H9 (cell line): ENCODE measurements around the gene PLN. TPM values are rescaled to one million over a fixed set of nuclear protein-coding genes. Genes with fewer than 3 reads are reported as not detected.

Source experiments
- DNase-seq: peaks from one replicate; pipeline ENCODE4 v3.0.0-alpha.2; 2017
- H2AFZ ChIP-seq: one replicate; pipeline ENCODE4 v1.6.1; 2013; ENCODE audit warnings: mild to moderate bottlenecking, low read length, control low read depth, moderate library complexity
- H2AK5ac ChIP-seq: 2 replicates; pipeline ENCODE4 v1.6.1; 2013; ENCODE audit warnings: low read length, control low read depth, mixed read lengths; ENCODE audit not compliant: insufficient read length
- H2BK120ac ChIP-seq: one replicate; pipeline ENCODE4 v1.6.1; 2013; ENCODE audit warnings: low read depth, mild to moderate bottlenecking, low read length, control low read depth, inconsistent platforms; ENCODE audit not compliant: poor library complexity, severe bottlenecking
- H2BK12ac ChIP-seq: 2 replicates; pipeline ENCODE4 v1.6.1; 2013; ENCODE audit warnings: low read length, control low read depth, mixed read lengths, low read depth; ENCODE audit not compliant: insufficient read length
- H2BK15ac ChIP-seq: 2 replicates; pipeline ENCODE4 v1.6.1; 2013; ENCODE audit warnings: low read depth, low read length, control low read depth
- H2BK20ac ChIP-seq: one replicate; pipeline ENCODE4 v1.6.1; 2013; ENCODE audit warnings: low read depth, mild to moderate bottlenecking, low read length, control low read depth, inconsistent platforms; ENCODE audit not compliant: poor library complexity, severe bottlenecking
- H2BK5ac ChIP-seq: 2 replicates; pipeline ENCODE4 v1.6.1; 2013; ENCODE audit warnings: low read length, control low read depth, mixed read lengths; ENCODE audit not compliant: insufficient read length
- H3K14ac ChIP-seq: 2 replicates; pipeline ENCODE4 v1.6.1; 2013; ENCODE audit warnings: low read length, control low read depth; ENCODE audit not compliant: insufficient read depth
- H3K18ac ChIP-seq: 2 replicates; pipeline ENCODE4 v1.6.1; 2013; ENCODE audit warnings: low read depth, mild to moderate bottlenecking, mixed read lengths, low read length, control low read depth; ENCODE audit not compliant: insufficient read length
- H3K23ac ChIP-seq: 2 replicates; pipeline ENCODE4 v1.6.1; 2013; ENCODE audit warnings: low read length, control low read depth, mixed read lengths, low read depth; ENCODE audit not compliant: insufficient read length
- H3K23me2 ChIP-seq: 2 replicates; pipeline ENCODE4 v1.6.1; 2013; ENCODE audit warnings: low read depth, mild to moderate bottlenecking, mixed read lengths, low read length, control low read depth; ENCODE audit not compliant: insufficient read length, poor library complexity, severe bottlenecking
- H3K27ac ChIP-seq: 2 replicates; pipeline ENCODE4 v1.5.1; 2013; ENCODE audit warnings: low read length, control low read depth, mixed read lengths, low read depth; ENCODE audit not compliant: insufficient read length
- H3K27me3 ChIP-seq: 2 replicates; pipeline ENCODE4 v1.6.1; 2013; ENCODE audit warnings: low read length, control low read depth, inconsistent platforms; ENCODE audit not compliant: insufficient read depth
- H3K4ac ChIP-seq: 2 replicates; pipeline ENCODE4 v1.6.1; 2013; ENCODE audit warnings: low read depth, mild to moderate bottlenecking, control low read depth, inconsistent platforms, low read length, moderate library complexity
- H3K4me1 ChIP-seq: 2 replicates; pipeline ENCODE4 v1.6.1; 2013; ENCODE audit warnings: low read length, control low read depth, inconsistent platforms; ENCODE audit not compliant: insufficient read depth
- H3K4me2 ChIP-seq: 2 replicates; pipeline ENCODE4 v1.6.1; 2013; ENCODE audit warnings: low read length, control low read depth, mixed read lengths; ENCODE audit not compliant: insufficient read length, insufficient read depth
- H3K56ac ChIP-seq: 2 replicates; pipeline ENCODE4 v1.6.1; 2013; ENCODE audit warnings: low read depth, mild to moderate bottlenecking, mixed read lengths, low read length, control low read depth; ENCODE audit not compliant: insufficient read length
- H3K79me1 ChIP-seq: 2 replicates; pipeline ENCODE4 v1.6.1; 2013; ENCODE audit warnings: low read depth, mild to moderate bottlenecking, moderate library complexity, low read length, control low read depth, inconsistent platforms; ENCODE audit not compliant: insufficient read depth, poor library complexity, severe bottlenecking
- H3K79me2 ChIP-seq: 2 replicates; pipeline ENCODE4 v1.6.1; 2013; ENCODE audit warnings: low read length, control low read depth, inconsistent platforms; ENCODE audit not compliant: insufficient read depth
- H3K9ac ChIP-seq: 2 replicates; pipeline ENCODE4 v1.6.1; 2013; ENCODE audit warnings: low read length, control low read depth, mixed read lengths; ENCODE audit not compliant: insufficient read length; ENCODE audit errors: extremely low read depth
- H3K9me3 ChIP-seq: one replicate; pipeline ENCODE4 v1.6.1; 2013; ENCODE audit warnings: low read depth, low read length, inconsistent platforms; ENCODE audit not compliant: control insufficient read depth
- H3T11ph ChIP-seq: one replicate; pipeline ENCODE4 v1.6.1; 2013; ENCODE audit warnings: mild to moderate bottlenecking, low read length, control low read depth, inconsistent platforms
- H4K20me1 ChIP-seq: one replicate; pipeline ENCODE4 v1.6.1; 2013; ENCODE audit not compliant: control insufficient read depth, insufficient read length, insufficient read depth
- H4K5ac ChIP-seq: 2 replicates; pipeline ENCODE4 v1.6.1; 2013; ENCODE audit warnings: low read depth, mild to moderate bottlenecking, mixed read lengths, low read length, control low read depth; ENCODE audit not compliant: insufficient read length
- H4K8ac ChIP-seq: replicated peaks from 2 replicates; pipeline ENCODE4 v1.6.1; 2013; ENCODE audit warnings: low read length, control low read depth, mixed read lengths, low read depth; ENCODE audit not compliant: insufficient read length
- H4K91ac ChIP-seq: 2 replicates; pipeline ENCODE4 v1.6.1; 2013; ENCODE audit warnings: low read depth, mild to moderate bottlenecking, moderate library complexity, mixed read lengths, low read length, control low read depth; ENCODE audit not compliant: insufficient read length
- H3K27ac Mint-ChIP-seq, 3 experiments: 2 replicates in 2 of 3; 3 replicates in 1 of 3; pipeline ENCODE4 v1.8.0; 2020 to 2021; ENCODE audit warnings: mixed read lengths in 3 of 3, mild to moderate bottlenecking in 1 of 3, moderate library complexity in 1 of 3
- H3K27me3 Mint-ChIP-seq: 2 replicates; pipeline ENCODE4 v1.8.0; 2021; ENCODE audit warnings: low read depth, mild to moderate bottlenecking, moderate library complexity, mixed read lengths
- H3K36me3 Mint-ChIP-seq, 3 experiments: 2 replicates in 2 of 3; 3 replicates in 1 of 3; pipeline ENCODE4 v1.8.0; 2020 to 2021; ENCODE audit warnings: low read depth in 3 of 3, mixed read lengths in 3 of 3; ENCODE audit not compliant: insufficient read depth in 1 of 3
- H3K4me1 Mint-ChIP-seq, 2 experiments: 2 replicates each; pipeline ENCODE4 v1.8.0; 2020; ENCODE audit warnings: mixed read lengths in 2 of 2
- H3K4me3 Mint-ChIP-seq, 2 experiments: 2 replicates in 1 of 2; 3 replicates in 1 of 2; pipeline ENCODE4 v1.8.0; 2020 to 2021; ENCODE audit warnings: mild to moderate bottlenecking in 2 of 2, mixed read lengths in 2 of 2, moderate library complexity in 1 of 2
- H3K9me3 Mint-ChIP-seq, 2 experiments: 2 replicates in 1 of 2; 3 replicates in 1 of 2; pipeline ENCODE4 v1.8.0; 2020; ENCODE audit warnings: mild to moderate bottlenecking in 2 of 2, mixed read lengths in 2 of 2, moderate library complexity in 1 of 2
- CTCF ChIP-seq: fragments of 200-600 bp; sonication (generic); conservative IDR thresholded peaks from 3 replicates; pipeline ENCODE4 v1.8.0; 2021; ENCODE audit warnings: antibody characterized with exemption, mild to moderate bottlenecking
- WGBS: extraction: QIAGEN DNeasy Blood & Tissue Kit; methylation state at CpG from one replicate; pipeline ENCODE4 v1.1.7; 2013; ENCODE audit warnings: missing lambda C conversion rate, low lambda C conversion rate, mixed read lengths; ENCODE audit not compliant: insufficient read length; ENCODE audit errors: extremely low coverage; 5-methylcytosine and 5-hydroxymethylcytosine counted together
- total RNA-seq: library from RNA; stranded (reverse); gene quantifications from 2 replicates; pipeline ENCODE4 v1.2.1, GENCODE V29; 2021

PLN gene
- total RNA-seq, 1 experiment from 2014 or later = not detected

GRCh38 chr6:118502169-118502568, 45.9 kb upstream of the PLN start:
- no CpG with 5 or more reads among the region's 2 CpGs for whole genome bisulfite sequencing
- TF ChIP-seq CTCF = no peak
- no peaks in the 10 kb centered on the region for H3K4me1 Mint-ChIP-seq

More at GRCh38 chr6:118502169-118502568, 45.9 kb upstream of the PLN start:
- no peaks in the 10 kb centered on the region for H4K20me1 ChIP-seq
- Mint-ChIP-seq H3K9me3 (peaks cover 9 to 11% of the 10 kb centered on the region in 2 experiments; a peak in 4 of 5 replicates), H3K27ac (no peak overlapping the region), H3K4me3 (no peak overlapping the region), H3K36me3 (peaks cover 8 to 13% (median 8%) of the 10 kb centered on the region in 3 experiments), H3K27me3 (no peaks in the 10 kb centered on the region)
- H3K18ac ChIP-seq = no peak overlapping the region
- no peak overlapping the region for H3K9ac ChIP-seq
- no peak overlapping the region for H4K5ac ChIP-seq
- no peaks in the 10 kb centered on the region for H3K4me1 ChIP-seq
- H3K79me2 ChIP-seq = no peaks in the 10 kb centered on the region
- H3K4me2 ChIP-seq = no peak overlapping the region
- no peak overlapping the region for H2BK12ac ChIP-seq
- no peak overlapping the region for H3K23ac ChIP-seq
- H3K56ac ChIP-seq = no peak overlapping the region
- no peak overlapping the region for H3K27ac ChIP-seq
- DNase-seq = no peak
- H2AK5ac ChIP-seq = no peak overlapping the region
- H3K79me1 ChIP-seq = no peaks in the 10 kb centered on the region
- no peak overlapping the region for H2BK5ac ChIP-seq
- no peak overlapping the region for H3T11ph ChIP-seq
- H2BK20ac ChIP-seq = no peak overlapping the region
- H2BK120ac ChIP-seq = no peak overlapping the region
- H3K4ac ChIP-seq = no peak overlapping the region
- H3K23me2 ChIP-seq = no peaks in the 10 kb centered on the region
- no peak overlapping the region for H4K91ac ChIP-seq
- no peak overlapping the region for H2AFZ ChIP-seq
- H4K8ac ChIP-seq = no peak overlapping the region
- no peak overlapping the region for H2BK15ac ChIP-seq
- no peak overlapping the region for H3K14ac ChIP-seq
- H3K27me3 ChIP-seq = no peaks in the 10 kb centered on the region
- no peaks in the 10 kb centered on the region for H3K9me3 ChIP-seq
